HuH-7 (cell line): ENCODE measurements around the gene JMJD4.

Experiments used
- DNase-seq: peaks from one replicate; pipeline ENCODE4 v3.0.0; 2011; ENCODE audit warnings: low spot score

The JMJD4 gene

GRCh38 chr1:227734856-227735538 is at the start of gene JMJD4, which contains the start of gene SNAP47:
JMJD4 (minus strand) TSS chr1:227735302; CDS start chr1:227735273, 29 bp downstream.
SNAP47 (plus strand) TSS chr1:227735435; CDS start chr1:227747737, 12,302 bp downstream.
- DNase-seq: peak; percentile 99

GRCh38 chr1:227782226-227782625 is 47.1 kb upstream of the JMJD4 start:
- DNase-seq: no peak

- no peak for DNase-seq
These were observed 46.3 kb upstream of the JMJD4 start for GRCh38 chr1:227781314-227781930.

- DNase-seq: no peak
These were observed 45.3 kb upstream of the JMJD4 start for GRCh38 chr1:227780101-227781044.

GRCh38 chr1:227779685-227780084 is 44.6 kb upstream of the JMJD4 start:
- DNase-seq: no peak

GRCh38 chr1:227779021-227779441 is 43.9 kb upstream of the JMJD4 start:
- DNase-seq: no peak

- DNase-seq: no peak
These were observed 43.4 kb upstream of the JMJD4 start for GRCh38 chr1:227778401-227778947.

- no peak for DNase-seq
These were observed 42.5 kb upstream of the JMJD4 start for GRCh38 chr1:227777646-227778045.

- DNase-seq: no peak
These were observed 42.1 kb upstream of the JMJD4 start for GRCh38 chr1:227777156-227777555.

- no peak for DNase-seq
These were observed 41.2 kb upstream of the JMJD4 start for GRCh38 chr1:227776331-227776771.

GRCh38 chr1:227775841-227776240 is 40.7 kb upstream of the JMJD4 start:
- no peak for DNase-seq

GRCh38 chr1:227774821-227775661 is 39.9 kb upstream of the JMJD4 start:
- DNase-seq: no peak

- no peak for DNase-seq
These were observed 39.1 kb upstream of the JMJD4 start for GRCh38 chr1:227774051-227774731.

GRCh38 chr1:227773558-227773957 is 38.5 kb upstream of the JMJD4 start:
- no peak for DNase-seq

GRCh38 chr1:227771771-227772170 is 36.7 kb upstream of the JMJD4 start:
- DNase-seq: no peak

- no peak for DNase-seq
These were observed 36.2 kb upstream of the JMJD4 start for GRCh38 chr1:227771326-227771725.

GRCh38 chr1:227770812-227771211 is 35.7 kb upstream of the JMJD4 start:
- no peak for DNase-seq

GRCh38 chr1:227769936-227770494 is 34.9 kb upstream of the JMJD4 start:
- no peak for DNase-seq

- no peak for DNase-seq
These were observed 34.2 kb upstream of the JMJD4 start for GRCh38 chr1:227769047-227769935.
